HepG2 (cell line): ENCODE data around the gene NPBWR2. TPM values are rescaled to one million over a fixed set of nuclear protein-coding genes. Genes with fewer than 3 reads are reported as not detected.
A peak's percentile ranks its signal among the peaks of the same experiment; 100 is the strongest.

Experiments
- AGO1 ChIP-seq: fragments of 200-400 bp; formaldehyde crosslinking; IDR thresholded peaks from 2 replicates; pipeline ENCODE4 v1.6.1; 2017; ENCODE audit warnings: mild to moderate bottlenecking, low read depth, low read length, moderate library complexity; ENCODE audit not compliant: poor library complexity, severe bottlenecking
- GATAD2A ChIP-seq: IDR thresholded peaks from 2 replicates; pipeline ENCODE4 v1.6.1; 2016
- KDM2A ChIP-seq: sonication (generic); formaldehyde crosslinking; IDR thresholded peaks from 2 replicates; pipeline ENCODE4 v1.4.0; 2020; ENCODE audit warnings: low read depth, missing genetic modification reagents, borderline replicate concordance
- MAFG ChIP-seq: sonication (generic); formaldehyde crosslinking; IDR thresholded peaks from 2 replicates; pipeline ENCODE4 v1.5.1; 2020; ENCODE audit warnings: mild to moderate bottlenecking, missing genetic modification reagents
- MEIS1 ChIP-seq: sonication (generic); formaldehyde crosslinking; IDR thresholded peaks from 2 replicates; pipeline ENCODE4 v1.9.0; 2021; ENCODE audit warnings: mild to moderate bottlenecking, missing genetic modification reagents, moderate library complexity, borderline replicate concordance
- MIER3 ChIP-seq: IDR thresholded peaks from 2 replicates; pipeline ENCODE4 v1.6.1; 2016; ENCODE audit warnings: missing compliant biosample characterization, borderline replicate concordance
- MIXL1 ChIP-seq: IDR thresholded peaks from 2 replicates; pipeline ENCODE4 v1.6.1; 2016
- NCOA5 ChIP-seq: sonication (generic); formaldehyde crosslinking; IDR thresholded peaks from 2 replicates; pipeline ENCODE4 v1.4.0; 2020; ENCODE audit warnings: missing genetic modification reagents
- RAD21 ChIP-seq: fragments of 450-650 bp; formaldehyde crosslinking; IDR thresholded peaks from 2 replicates; pipeline ENCODE4 v1.5.0; 2020; ENCODE audit warnings: mild to moderate bottlenecking
- RNF2 ChIP-seq: fragments of 450-650 bp; conservative IDR thresholded peaks from 2 replicates; pipeline ENCODE4 v1.6.1; 2016; ENCODE audit warnings: low read depth
- TBX2 ChIP-seq: sonication (generic); formaldehyde crosslinking; IDR thresholded peaks from 2 replicates; pipeline ENCODE4 v1.5.0; 2020; ENCODE audit warnings: missing genetic modification reagents, mild to moderate bottlenecking, borderline replicate concordance
- TOPORS ChIP-seq: sonication (generic); formaldehyde crosslinking; IDR thresholded peaks from 2 replicates; pipeline ENCODE4 v1.8.0; 2023; ENCODE audit warnings: mild to moderate bottlenecking, missing genetic modification reagents
- ZNF17 ChIP-seq: sonication (generic); formaldehyde crosslinking; IDR thresholded peaks from 2 replicates; pipeline ENCODE4 v1.5.0; 2020; ENCODE audit warnings: mild to moderate bottlenecking, missing genetic modification reagents
- ZNF224 ChIP-seq: sonication (generic); formaldehyde crosslinking; IDR thresholded peaks from 2 replicates; pipeline ENCODE4 v1.5.0; 2020; ENCODE audit warnings: mild to moderate bottlenecking, missing genetic modification reagents
- ZNF605 ChIP-seq: sonication (generic); formaldehyde crosslinking; IDR thresholded peaks from 2 replicates; pipeline ENCODE4 v1.8.0; 2022; ENCODE audit warnings: mild to moderate bottlenecking, missing genetic modification reagents
- polyA plus RNA-seq, 8 experiments: library from polyadenylated mRNA; depleted of rRNA in 3 of 8; stranded (reverse) in 7 of 8; unstranded in 1 of 8; fragments of >200 nt; fragmentation: Illumina TruSeq in 4 of 8; extraction: Trizol in 4 of 8; gene quantifications; 2 replicates each; pipeline versions ENCODE4 v1.2.1 to v1.2.3, GENCODE V29; 2011 to 2016; ENCODE audit warnings: low read depth in 4 of 8, missing spikeins in 1 of 8, mixed read lengths in 1 of 8; ENCODE audit not compliant: insufficient read depth in 1 of 8
- total RNA-seq, 5 experiments: library from RNA; depleted of rRNA; stranded (reverse); fragments of >200 nt; fragmentation: Illumina TruSeq; extraction: Trizol; gene quantifications; 2 replicates each; pipeline ENCODE4 v1.2.3, GENCODE V29; 2016; ENCODE audit warnings: low read depth in 1 of 5
- TF ChIP-seq, protein P1 (sequence below): sonication (generic); formaldehyde crosslinking; IDR thresholded peaks from 2 replicates; pipeline ENCODE4 v1.5.1; 2020; ENCODE audit warnings: mild to moderate bottlenecking, missing genetic modification reagents, moderate library complexity
- TF ChIP-seq, protein P2 (sequence below): sonication (generic); formaldehyde crosslinking; IDR thresholded peaks from 2 replicates; pipeline ENCODE4 v1.4.0; 2020; ENCODE audit warnings: missing genetic modification reagents
- TF ChIP-seq, protein P3 (sequence below): sonication (generic); formaldehyde crosslinking; IDR thresholded peaks from 2 replicates; pipeline ENCODE4 v1.9.0; 2022; ENCODE audit warnings: missing genetic modification reagents, mild to moderate bottlenecking, borderline replicate concordance
- TF ChIP-seq, protein P4 (sequence below): sonication (generic); formaldehyde crosslinking; IDR thresholded peaks from 2 replicates; pipeline ENCODE4 v1.8.1; 2023; ENCODE audit warnings: mild to moderate bottlenecking, missing genetic modification reagents
- TF ChIP-seq, protein P5 (sequence below): IDR thresholded peaks from 2 replicates; pipeline ENCODE4 v1.6.1; 2016; ENCODE audit warnings: missing biosample characterization, missing genetic modification reagents, low read depth

Gene NPBWR2
- total and polyA plus RNA-seq, 2 of the 13 experiments (the other 11 are each of a cell fraction or from before 2014, with no cell fraction given): not detected

DNA sequence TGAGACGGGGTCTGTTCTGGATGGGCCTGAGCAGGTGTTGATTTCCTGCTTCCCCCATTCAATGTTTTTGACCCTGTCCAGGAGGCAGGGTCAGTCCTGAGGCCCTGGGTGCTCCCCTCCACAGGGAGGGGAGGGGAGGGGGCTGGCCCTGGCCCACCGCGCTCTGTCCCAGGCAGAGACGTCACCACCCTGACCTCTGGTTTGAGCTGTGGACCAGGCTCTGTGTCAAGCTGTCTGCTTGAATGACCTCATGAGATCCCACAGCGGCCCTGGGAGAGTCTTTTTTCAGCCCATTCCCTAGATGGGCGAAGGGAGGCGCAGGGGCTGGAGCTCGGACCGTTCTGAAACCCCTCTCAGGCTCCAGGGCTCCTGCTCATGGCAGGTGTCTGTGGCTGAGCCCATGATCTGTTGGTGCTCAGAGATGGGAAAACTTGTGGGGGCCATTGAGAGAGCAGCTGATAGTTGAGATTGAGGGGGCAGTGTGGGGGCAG, 14.3 kb downstream of the NPBWR2 start (continued):
- TF ChIP-seq, protein P1, sequence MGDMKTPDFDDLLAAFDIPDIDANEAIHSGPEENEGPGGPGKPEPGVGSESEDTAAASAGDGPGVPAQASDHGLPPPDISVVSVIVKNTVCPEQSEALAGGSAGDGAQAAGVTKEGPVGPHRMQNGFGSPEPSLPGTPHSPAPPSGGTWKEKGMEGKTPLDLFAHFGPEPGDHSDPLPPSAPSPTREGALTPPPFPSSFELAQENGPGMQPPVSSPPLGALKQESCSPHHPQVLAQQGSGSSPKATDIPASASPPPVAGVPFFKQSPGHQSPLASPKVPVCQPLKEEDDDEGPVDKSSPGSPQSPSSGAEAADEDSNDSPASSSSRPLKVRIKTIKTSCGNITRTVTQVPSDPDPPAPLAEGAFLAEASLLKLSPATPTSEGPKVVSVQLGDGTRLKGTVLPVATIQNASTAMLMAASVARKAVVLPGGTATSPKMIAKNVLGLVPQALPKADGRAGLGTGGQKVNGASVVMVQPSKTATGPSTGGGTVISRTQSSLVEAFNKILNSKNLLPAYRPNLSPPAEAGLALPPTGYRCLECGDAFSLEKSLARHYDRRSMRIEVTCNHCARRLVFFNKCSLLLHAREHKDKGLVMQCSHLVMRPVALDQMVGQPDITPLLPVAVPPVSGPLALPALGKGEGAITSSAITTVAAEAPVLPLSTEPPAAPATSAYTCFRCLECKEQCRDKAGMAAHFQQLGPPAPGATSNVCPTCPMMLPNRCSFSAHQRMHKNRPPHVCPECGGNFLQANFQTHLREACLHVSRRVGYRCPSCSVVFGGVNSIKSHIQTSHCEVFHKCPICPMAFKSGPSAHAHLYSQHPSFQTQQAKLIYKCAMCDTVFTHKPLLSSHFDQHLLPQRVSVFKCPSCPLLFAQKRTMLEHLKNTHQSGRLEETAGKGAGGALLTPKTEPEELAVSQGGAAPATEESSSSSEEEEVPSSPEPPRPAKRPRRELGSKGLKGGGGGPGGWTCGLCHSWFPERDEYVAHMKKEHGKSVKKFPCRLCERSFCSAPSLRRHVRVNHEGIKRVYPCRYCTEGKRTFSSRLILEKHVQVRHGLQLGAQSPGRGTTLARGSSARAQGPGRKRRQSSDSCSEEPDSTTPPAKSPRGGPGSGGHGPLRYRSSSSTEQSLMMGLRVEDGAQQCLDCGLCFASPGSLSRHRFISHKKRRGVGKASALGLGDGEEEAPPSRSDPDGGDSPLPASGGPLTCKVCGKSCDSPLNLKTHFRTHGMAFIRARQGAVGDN: peak; percentile 36
- TF ChIP-seq, protein P2, sequence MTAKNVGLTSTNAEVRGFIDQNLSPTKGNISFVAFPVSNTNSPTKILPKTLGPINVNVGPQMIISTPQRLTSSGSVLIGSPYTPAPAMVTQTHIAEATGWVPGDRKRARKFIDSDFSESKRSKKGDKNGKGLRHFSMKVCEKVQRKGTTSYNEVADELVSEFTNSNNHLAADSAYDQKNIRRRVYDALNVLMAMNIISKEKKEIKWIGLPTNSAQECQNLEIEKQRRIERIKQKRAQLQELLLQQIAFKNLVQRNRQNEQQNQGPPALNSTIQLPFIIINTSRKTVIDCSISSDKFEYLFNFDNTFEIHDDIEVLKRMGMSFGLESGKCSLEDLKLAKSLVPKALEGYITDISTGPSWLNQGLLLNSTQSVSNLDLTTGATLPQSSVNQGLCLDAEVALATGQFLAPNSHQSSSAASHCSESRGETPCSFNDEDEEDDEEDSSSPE (CRISPR knock-in tag): no peak
- TF ChIP-seq NCOA5 (CRISPR knock-in tag) (no peak), MEIS1 (CRISPR knock-in tag) (no peak), TBX2 (CRISPR knock-in tag) (peak; percentile 31; the same call in 1 of the 2 replicates), RNF2 (no peak), ZNF605 (CRISPR knock-in tag) (no peak), ZNF17 (CRISPR knock-in tag) (no peak), MIER3 (no peak), RAD21 (CRISPR knock-in tag) (peak; percentile 34; the same call in 1 of the 2 replicates), GATAD2A (CRISPR knock-in tag) (no peak), KDM2A (CRISPR knock-in tag) (no peak), AGO1 (no peak), TOPORS (CRISPR knock-in tag) (no peak), MAFG (no peak), MIXL1 (CRISPR knock-in tag) (no peak), ZNF224 (CRISPR knock-in tag) (no peak)
- TF ChIP-seq, protein P3, sequence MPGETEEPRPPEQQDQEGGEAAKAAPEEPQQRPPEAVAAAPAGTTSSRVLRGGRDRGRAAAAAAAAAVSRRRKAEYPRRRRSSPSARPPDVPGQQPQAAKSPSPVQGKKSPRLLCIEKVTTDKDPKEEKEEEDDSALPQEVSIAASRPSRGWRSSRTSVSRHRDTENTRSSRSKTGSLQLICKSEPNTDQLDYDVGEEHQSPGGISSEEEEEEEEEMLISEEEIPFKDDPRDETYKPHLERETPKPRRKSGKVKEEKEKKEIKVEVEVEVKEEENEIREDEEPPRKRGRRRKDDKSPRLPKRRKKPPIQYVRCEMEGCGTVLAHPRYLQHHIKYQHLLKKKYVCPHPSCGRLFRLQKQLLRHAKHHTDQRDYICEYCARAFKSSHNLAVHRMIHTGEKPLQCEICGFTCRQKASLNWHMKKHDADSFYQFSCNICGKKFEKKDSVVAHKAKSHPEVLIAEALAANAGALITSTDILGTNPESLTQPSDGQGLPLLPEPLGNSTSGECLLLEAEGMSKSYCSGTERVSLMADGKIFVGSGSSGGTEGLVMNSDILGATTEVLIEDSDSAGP (CRISPR knock-in tag): peak; percentile 38; the same call in 1 of the 2 replicates
- TF ChIP-seq, protein P4, sequence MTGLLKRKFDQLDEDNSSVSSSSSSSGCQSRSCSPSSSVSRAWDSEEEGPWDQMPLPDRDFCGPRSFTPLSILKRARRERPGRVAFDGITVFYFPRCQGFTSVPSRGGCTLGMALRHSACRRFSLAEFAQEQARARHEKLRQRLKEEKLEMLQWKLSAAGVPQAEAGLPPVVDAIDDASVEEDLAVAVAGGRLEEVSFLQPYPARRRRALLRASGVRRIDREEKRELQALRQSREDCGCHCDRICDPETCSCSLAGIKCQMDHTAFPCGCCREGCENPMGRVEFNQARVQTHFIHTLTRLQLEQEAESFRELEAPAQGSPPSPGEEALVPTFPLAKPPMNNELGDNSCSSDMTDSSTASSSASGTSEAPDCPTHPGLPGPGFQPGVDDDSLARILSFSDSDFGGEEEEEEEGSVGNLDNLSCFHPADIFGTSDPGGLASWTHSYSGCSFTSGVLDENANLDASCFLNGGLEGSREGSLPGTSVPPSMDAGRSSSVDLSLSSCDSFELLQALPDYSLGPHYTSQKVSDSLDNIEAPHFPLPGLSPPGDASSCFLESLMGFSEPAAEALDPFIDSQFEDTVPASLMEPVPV (CRISPR knock-in tag): no peak
- TF ChIP-seq, protein P5, sequence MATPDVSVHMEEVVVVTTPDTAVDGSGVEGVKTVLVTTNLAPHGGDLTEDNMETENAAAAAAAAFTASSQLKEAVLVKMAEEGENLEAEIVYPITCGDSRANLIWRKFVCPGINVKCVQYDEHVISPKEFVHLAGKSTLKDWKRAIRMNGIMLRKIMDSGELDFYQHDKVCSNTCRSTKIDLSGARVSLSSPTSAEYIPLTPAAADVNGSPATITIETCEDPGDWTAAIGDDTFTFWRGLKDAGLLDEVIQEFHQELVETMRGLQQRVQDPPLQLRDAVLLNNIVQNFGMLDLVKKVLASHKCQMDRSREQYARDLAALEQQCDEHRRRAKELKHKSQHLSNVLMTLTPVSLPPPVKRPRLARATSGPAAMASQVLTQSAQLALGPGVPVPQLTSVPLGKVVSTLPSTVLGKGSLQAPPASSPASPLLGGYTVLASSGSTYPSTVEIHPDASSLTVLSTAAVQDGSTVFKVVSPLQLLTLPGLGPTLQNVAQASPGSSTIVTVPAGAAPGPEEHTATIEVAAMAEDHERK (CRISPR knock-in tag): no peak
